ENCODE measurements around the gene FILIP1L. TPM values are rescaled to one million over a fixed set of nuclear protein-coding genes. Genes with fewer than 3 reads are reported as not detected.

The FILIP1L gene
- total RNA-seq, 1 donor from 2014 or later: 0.15 TPM

GRCh38 chr3:99969136-99969535 is 145.2 kb downstream of the FILIP1L start:
- no peaks in the 10 kb centered on the region for H3K9me3 Mint-ChIP-seq

DNA sequence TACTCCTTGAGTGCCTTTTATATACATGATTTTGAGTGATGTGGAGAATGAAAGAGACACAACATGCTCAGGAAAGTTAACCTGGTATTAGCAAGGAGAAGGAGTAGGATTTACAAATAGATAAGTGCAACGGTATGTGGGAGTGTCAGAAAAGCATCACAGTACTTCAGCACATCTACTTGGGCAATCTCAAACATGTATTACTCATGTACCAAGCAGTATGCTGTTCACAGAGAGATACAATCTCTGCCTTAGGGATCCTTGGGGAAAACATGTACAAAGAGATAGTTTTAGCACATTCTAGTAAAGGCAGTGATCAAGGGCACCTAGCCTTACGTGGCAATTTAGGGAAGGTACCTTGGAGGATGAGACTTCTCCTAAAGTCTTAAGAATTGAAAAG is 146.5 kb downstream of the FILIP1L start:
- Mint-ChIP-seq H3K4me3 (no peak overlapping the region), H3K9me3 (no peaks in the 10 kb centered on the region), H3K27ac (no peak overlapping the region), H3K4me1 (peaks cover 15% of the 10 kb centered on the region), H3K36me3 (no peaks in the 10 kb centered on the region), H3K27me3 (ENCODE audit: insufficient read depth, low read depth) (no peaks in the 10 kb centered on the region)
- Histone ChIP-seq H2AFZ (replicated peaks) (no peak overlapping the region), H3K79me2 (ENCODE audit: low read depth) (no peaks in the 10 kb centered on the region), H3K27me3 (no peaks in the 10 kb centered on the region), H3K4me3 (no peak overlapping the region), H3K4me2 (no peak overlapping the region), H3K27ac (no peak overlapping the region), H3F3A (ENCODE audit: low read depth) (no peaks in the 10 kb centered on the region), H3K9me3 (ENCODE audit: low read depth) (no peaks in the 10 kb centered on the region), H3K9ac (no peak overlapping the region), H4K20me1 (ENCODE audit: low read depth) (no peaks in the 10 kb centered on the region), H3K36me3 (no peaks in the 10 kb centered on the region), H3K4me1 (no peaks in the 10 kb centered on the region)
- TF ChIP-seq EZH2 (IDR thresholded peaks at IDR 0.05) (no peak), EZH2phosphoT487 (IDR thresholded peaks at IDR 0.05) (no peak)
- TF ChIP-seq, protein P1, sequence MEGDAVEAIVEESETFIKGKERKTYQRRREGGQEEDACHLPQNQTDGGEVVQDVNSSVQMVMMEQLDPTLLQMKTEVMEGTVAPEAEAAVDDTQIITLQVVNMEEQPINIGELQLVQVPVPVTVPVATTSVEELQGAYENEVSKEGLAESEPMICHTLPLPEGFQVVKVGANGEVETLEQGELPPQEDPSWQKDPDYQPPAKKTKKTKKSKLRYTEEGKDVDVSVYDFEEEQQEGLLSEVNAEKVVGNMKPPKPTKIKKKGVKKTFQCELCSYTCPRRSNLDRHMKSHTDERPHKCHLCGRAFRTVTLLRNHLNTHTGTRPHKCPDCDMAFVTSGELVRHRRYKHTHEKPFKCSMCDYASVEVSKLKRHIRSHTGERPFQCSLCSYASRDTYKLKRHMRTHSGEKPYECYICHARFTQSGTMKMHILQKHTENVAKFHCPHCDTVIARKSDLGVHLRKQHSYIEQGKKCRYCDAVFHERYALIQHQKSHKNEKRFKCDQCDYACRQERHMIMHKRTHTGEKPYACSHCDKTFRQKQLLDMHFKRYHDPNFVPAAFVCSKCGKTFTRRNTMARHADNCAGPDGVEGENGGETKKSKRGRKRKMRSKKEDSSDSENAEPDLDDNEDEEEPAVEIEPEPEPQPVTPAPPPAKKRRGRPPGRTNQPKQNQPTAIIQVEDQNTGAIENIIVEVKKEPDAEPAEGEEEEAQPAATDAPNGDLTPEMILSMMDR (IDR thresholded peaks at IDR 0.05): no peak
- no peak for DNase-seq (ENCODE audit: low spot score)

More at GRCh38 chr3:99969136-99969535, 145.2 kb downstream of the FILIP1L start:
- no peaks in the 10 kb centered on the region for H3K36me3 ChIP-seq
- no peak overlapping the region for H3K9ac ChIP-seq
- Mint-ChIP-seq H3K27me3 (ENCODE audit: insufficient read depth, low read depth) (no peaks in the 10 kb centered on the region), H3K4me3 (no peak overlapping the region), H3K36me3 (no peaks in the 10 kb centered on the region), H3K27ac (no peak overlapping the region), H3K4me1 (peaks cover 15% of the 10 kb centered on the region)
- no peaks in the 10 kb centered on the region for H4K20me1 ChIP-seq (ENCODE audit: low read depth)
- H3F3A ChIP-seq (ENCODE audit: low read depth): no peaks in the 10 kb centered on the region
- no peak overlapping the region for H3K4me2 ChIP-seq
- H3K27ac ChIP-seq: no peak overlapping the region
- no peaks in the 10 kb centered on the region for H3K79me2 ChIP-seq (ENCODE audit: low read depth)
- TF ChIP-seq EZH2 (IDR thresholded peaks at IDR 0.05) (no peak), EZH2phosphoT487 (IDR thresholded peaks at IDR 0.05) (no peak)
- TF ChIP-seq, protein P1 (IDR thresholded peaks at IDR 0.05): no peak
- H3K27me3 ChIP-seq: no peaks in the 10 kb centered on the region
- no peak for DNase-seq (ENCODE audit: low spot score)
- H3K4me1 ChIP-seq: no peaks in the 10 kb centered on the region
- H3K4me3 ChIP-seq: no peak overlapping the region
- H3K9me3 ChIP-seq (ENCODE audit: low read depth): no peaks in the 10 kb centered on the region
- H2AFZ ChIP-seq (replicated peaks): no peak overlapping the region

GRCh38 chr3:99966662-99967416 is 147.5 kb downstream of the FILIP1L start:
- H3F3A ChIP-seq (ENCODE audit: low read depth): no peaks in the 10 kb centered on the region
- TF ChIP-seq EZH2phosphoT487 (IDR thresholded peaks at IDR 0.05) (no peak), EZH2 (IDR thresholded peaks at IDR 0.05) (no peak)
- TF ChIP-seq, protein P1 (IDR thresholded peaks at IDR 0.05): no peak
- no peak overlapping the region for H3K9ac ChIP-seq
- no peak overlapping the region for H3K4me3 Mint-ChIP-seq
- H3K9me3 ChIP-seq (ENCODE audit: low read depth): no peaks in the 10 kb centered on the region
- H4K20me1 ChIP-seq (ENCODE audit: low read depth): no peaks in the 10 kb centered on the region
- H3K36me3 ChIP-seq: no peaks in the 10 kb centered on the region
- no peaks in the 10 kb centered on the region for H3K4me1 ChIP-seq
- no peak overlapping the region for H2AFZ ChIP-seq (replicated peaks)
- no peaks in the 10 kb centered on the region for H3K36me3 Mint-ChIP-seq
- no peak for DNase-seq (ENCODE audit: low spot score)
- H3K4me2 ChIP-seq: no peak overlapping the region
- H3K4me1 Mint-ChIP-seq: peaks cover 15% of the 10 kb centered on the region
- H3K27me3 ChIP-seq: no peaks in the 10 kb centered on the region
- no peak overlapping the region for H3K4me3 ChIP-seq
- H3K9me3 Mint-ChIP-seq: no peaks in the 10 kb centered on the region
- H3K27ac Mint-ChIP-seq: no peak overlapping the region
- no peak overlapping the region for H3K27ac ChIP-seq
- no peaks in the 10 kb centered on the region for H3K27me3 Mint-ChIP-seq (ENCODE audit: insufficient read depth, low read depth)
- H3K79me2 ChIP-seq (ENCODE audit: low read depth): no peaks in the 10 kb centered on the region
